GM23338 (cell line): ENCODE measurements around the gene DEPDC5. TPM values are rescaled to one million over a fixed set of nuclear protein-coding genes. Genes with fewer than 3 reads are reported as not detected.

Experiments used
- ATAC-seq: fragments of 200-7000 bp; cut with Tn5 transposase; 3 replicates; pipeline ENCODE4 v1.9.1; 2020
- DNase-seq: peaks from one replicate; pipeline ENCODE4 v3.0.0-alpha.2; 2015; ENCODE audit warnings: low spot score
- H2AFZ ChIP-seq: fragments of 200-600 bp; sonication (generic); 2 replicates; pipeline ENCODE4 v1.8.0; 2016; ENCODE audit warnings: antibody characterized with exemption, mild to moderate bottlenecking, moderate library complexity
- H3F3A ChIP-seq: fragments of 200-600 bp; sonication (generic); replicated peaks from 2 replicates; pipeline ENCODE4 v1.8.0; 2017; ENCODE audit warnings: antibody characterized with exemption, mixed run types, low read depth
- H3K27ac ChIP-seq: fragments of 200-600 bp; sonication (generic); 2 replicates; pipeline ENCODE4 v1.6.1; 2016; ENCODE audit warnings: low read depth
- H3K27me3 ChIP-seq: fragments of 200-600 bp; sonication (generic); 2 replicates; pipeline ENCODE4 v1.8.0; 2016; ENCODE audit warnings: mild to moderate bottlenecking, mixed run types, moderate library complexity; ENCODE audit not compliant: insufficient read depth
- H3K36me3 ChIP-seq: fragments of 200-600 bp; sonication (generic); 2 replicates; pipeline ENCODE4 v1.8.0; 2016; ENCODE audit warnings: mild to moderate bottlenecking; ENCODE audit not compliant: insufficient read depth
- H3K4me1 ChIP-seq: fragments of 200-600 bp; sonication (generic); 2 replicates; pipeline ENCODE4 v1.8.0; 2016; ENCODE audit warnings: mild to moderate bottlenecking, moderate library complexity; ENCODE audit not compliant: insufficient read depth
- H3K4me2 ChIP-seq: fragments of 200-600 bp; sonication (generic); 2 replicates; pipeline ENCODE4 v1.7.1; 2017; ENCODE audit warnings: mixed run types
- H3K4me3 ChIP-seq: fragments of 200-600 bp; sonication (generic); 2 replicates; pipeline ENCODE4 v1.6.1; 2016; ENCODE audit warnings: mixed run types
- H3K79me2 ChIP-seq: fragments of 200-600 bp; sonication (generic); replicated peaks from 2 replicates; pipeline ENCODE4 v1.8.0; 2017; ENCODE audit warnings: mild to moderate bottlenecking; ENCODE audit not compliant: insufficient read depth
- H3K9me2 ChIP-seq: fragments of 200-600 bp; sonication (generic); 2 replicates; pipeline ENCODE4 v1.8.0; 2017; ENCODE audit not compliant: insufficient read depth
- H4K20me1 ChIP-seq: fragments of 200-600 bp; sonication (generic); replicated peaks from 2 replicates; pipeline ENCODE4 v1.8.0; 2017; ENCODE audit warnings: mild to moderate bottlenecking; ENCODE audit not compliant: insufficient read depth
- H3K27ac Mint-ChIP-seq: 2 replicates; pipeline ENCODE4 v1.8.0; 2020; ENCODE audit warnings: inconsistent platforms, mild to moderate bottlenecking, moderate library complexity, mixed read lengths
- H3K27me3 Mint-ChIP-seq: 3 replicates; pipeline ENCODE4 v1.8.0; 2022; ENCODE audit warnings: low read depth, mild to moderate bottlenecking, moderate library complexity, mixed read lengths, inconsistent platforms; ENCODE audit not compliant: insufficient read depth, poor library complexity
- H3K36me3 Mint-ChIP-seq: 3 replicates; pipeline ENCODE4 v1.8.0; 2021; ENCODE audit warnings: low read depth, mild to moderate bottlenecking, inconsistent platforms, moderate library complexity, mixed read lengths
- H3K4me1 Mint-ChIP-seq: 3 replicates; pipeline ENCODE4 v1.8.0; 2020; ENCODE audit warnings: mild to moderate bottlenecking, inconsistent platforms, mixed read lengths
- H3K4me3 Mint-ChIP-seq: 3 replicates; pipeline ENCODE4 v1.8.0; 2021; ENCODE audit warnings: moderate library complexity, mild to moderate bottlenecking, inconsistent platforms, mixed read lengths
- H3K9me3 Mint-ChIP-seq: 3 replicates; pipeline ENCODE4 v1.8.0; 2020; ENCODE audit warnings: moderate library complexity, mild to moderate bottlenecking, inconsistent platforms, mixed read lengths
- CREB1 ChIP-seq: fragments of 250-450 bp; sonication (Bioruptor Pico); IDR thresholded peaks from 2 replicates; pipeline ENCODE4 v1.5.0; 2020; ENCODE audit warnings: low read depth, mild to moderate bottlenecking, moderate library complexity
- CTCF ChIP-seq, 2 experiments: fragments of 200-600 bp in 1 of 2; sonication (generic) in 1 of 2; conservative IDR thresholded peaks; 2 replicates each; pipeline versions ENCODE4 v1.5.1 to v1.6.1; 2016 to 2017; ENCODE audit warnings: antibody characterized with exemption in 2 of 2, low read depth in 2 of 2, mild to moderate bottlenecking in 2 of 2, moderate library complexity in 1 of 2
- EZH2 ChIP-seq: fragments of 200-600 bp; sonication (generic); IDR thresholded peaks from one replicate; pipeline ENCODE4 v1.8.0; 2017; ENCODE audit warnings: antibody characterized with exemption, mild to moderate bottlenecking, low read depth; ENCODE audit not compliant: unreplicated experiment
- EZH2phosphoT487 ChIP-seq: fragments of 200-600 bp; sonication (generic); IDR thresholded peaks from one replicate; pipeline ENCODE4 v1.8.1; 2018; ENCODE audit warnings: antibody characterized with exemption; ENCODE audit not compliant: unreplicated experiment
- JUNB ChIP-seq: IDR thresholded peaks from one replicate; pipeline ENCODE4 v1.6.1; 2016; ENCODE audit warnings: antibody characterized with exemption; ENCODE audit not compliant: unreplicated experiment
- NANOG ChIP-seq: IDR thresholded peaks from 2 replicates; pipeline ENCODE4 v1.6.1; 2016; ENCODE audit warnings: antibody characterized with exemption, borderline replicate concordance
- POLR2AphosphoS5 ChIP-seq: IDR thresholded peaks from 2 replicates; pipeline ENCODE4 v1.6.1; 2016; ENCODE audit warnings: antibody characterized with exemption, low read depth
- REST ChIP-seq: IDR thresholded peaks from one replicate; pipeline ENCODE4 v1.6.1; 2018; ENCODE audit warnings: antibody characterized with exemption; ENCODE audit not compliant: unreplicated experiment
- STAT1 ChIP-seq: IDR thresholded peaks from one replicate; pipeline ENCODE4 v1.6.1; 2016; ENCODE audit warnings: antibody characterized with exemption; ENCODE audit not compliant: unreplicated experiment
- ZNF114 ChIP-seq: fragments of 250-450 bp; sonication (Bioruptor Pico); IDR thresholded peaks from 2 replicates; pipeline ENCODE4 v1.5.0; 2020; ENCODE audit warnings: mild to moderate bottlenecking, moderate library complexity
- ZNF331 ChIP-seq: fragments of 250-450 bp; sonication (Bioruptor Pico); IDR thresholded peaks from 2 replicates; pipeline ENCODE4 v1.5.0; 2020; ENCODE audit warnings: low read depth, mild to moderate bottlenecking, moderate library complexity
- ZNF462 ChIP-seq: fragments of 250-450 bp; sonication (Bioruptor Pico); IDR thresholded peaks from 2 replicates; pipeline ENCODE4 v1.5.0; 2020; ENCODE audit warnings: mild to moderate bottlenecking, moderate library complexity
- polyA plus RNA-seq: library from polyadenylated mRNA; unstranded; fragments of >200 nt; fragmentation: Nextera tagmentation; extraction: Ambion mirVana; gene quantifications from 2 replicates; pipeline ENCODE4 v1.2.1, GENCODE V29; 2016
- total RNA-seq: library from RNA; depleted of rRNA; stranded (reverse); fragments of >200 nt; shearing (Covaris generic); gene quantifications from 2 replicates; pipeline ENCODE4 v1.2.3, GENCODE V29; 2014
- TF ChIP-seq, protein P1 (sequence below): IDR thresholded peaks from 2 replicates; pipeline ENCODE4 v1.6.1; 2016; ENCODE audit warnings: antibody characterized with exemption

DEPDC5 gene
- total and polyA plus RNA-seq, 2 experiments from 2014 or later: 18.7 to 19.7 TPM

DNA sequence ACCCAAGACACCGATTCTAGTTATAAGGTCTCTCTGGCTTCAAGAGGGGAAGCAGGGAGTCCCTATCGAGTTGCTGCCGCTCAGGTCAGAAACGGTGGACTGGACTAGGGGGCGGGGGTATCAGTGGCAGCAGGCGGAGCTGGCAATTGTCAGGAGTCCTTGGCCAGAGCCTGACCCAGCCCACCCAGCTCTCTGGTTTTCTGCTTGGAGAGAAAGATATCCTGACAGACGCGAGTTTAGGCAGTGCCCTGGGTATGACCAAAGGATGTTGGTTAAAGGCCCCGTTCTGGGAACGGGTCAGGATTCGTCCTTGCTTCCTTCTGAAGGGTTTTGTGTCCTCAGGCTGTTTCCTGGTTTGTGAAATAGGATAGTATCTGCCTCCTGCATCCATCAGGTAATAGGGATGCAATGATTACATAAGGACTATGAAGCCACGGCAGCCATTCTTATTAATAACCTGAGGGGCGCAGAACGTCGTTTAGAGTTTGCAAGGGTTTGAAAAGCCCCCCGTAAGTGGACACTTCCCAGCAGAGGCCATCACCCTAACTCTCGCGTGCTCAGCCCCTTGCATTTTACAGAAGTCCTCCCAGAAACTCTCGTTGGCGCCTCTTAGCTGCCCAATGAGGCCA is 700 bp upstream of the DEPDC5 start:
- H3K36me3 ChIP-seq: no peaks in the 10 kb centered on the region
- no peak for TF ChIP-seq STAT1
- TF ChIP-seq ZNF114 (CRISPR knock-in tag): no peak
- TF ChIP-seq, protein P1, sequence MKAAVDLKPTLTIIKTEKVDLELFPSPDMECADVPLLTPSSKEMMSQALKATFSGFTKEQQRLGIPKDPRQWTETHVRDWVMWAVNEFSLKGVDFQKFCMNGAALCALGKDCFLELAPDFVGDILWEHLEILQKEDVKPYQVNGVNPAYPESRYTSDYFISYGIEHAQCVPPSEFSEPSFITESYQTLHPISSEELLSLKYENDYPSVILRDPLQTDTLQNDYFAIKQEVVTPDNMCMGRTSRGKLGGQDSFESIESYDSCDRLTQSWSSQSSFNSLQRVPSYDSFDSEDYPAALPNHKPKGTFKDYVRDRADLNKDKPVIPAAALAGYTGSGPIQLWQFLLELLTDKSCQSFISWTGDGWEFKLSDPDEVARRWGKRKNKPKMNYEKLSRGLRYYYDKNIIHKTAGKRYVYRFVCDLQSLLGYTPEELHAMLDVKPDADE: no peak
- no peak for TF ChIP-seq CREB1
- TF ChIP-seq ZNF462: no peak
- no peak for TF ChIP-seq JUNB
- TF ChIP-seq POLR2AphosphoS5: no peak
- no peak for TF ChIP-seq ZNF331
- no peak for TF ChIP-seq EZH2phosphoT487
- no peak for TF ChIP-seq EZH2
- TF ChIP-seq CTCF (conservative IDR thresholded peaks at IDR 0.05; ENCODE audit: low read depth in 2 of 2): no peak
- TF ChIP-seq REST: no peak
- no peak for TF ChIP-seq NANOG
- peak overlapping the region; percentile 86 for H3K4me2 ChIP-seq
- peak; percentile 88 for DNase-seq
- ATAC-seq: peak; percentile 57
- peaks cover 30% of the 10 kb centered on the region for H3K4me1 ChIP-seq
- Mint-ChIP-seq H3K27ac (peak overlapping the region; percentile 100), H3K27me3 (peaks cover 5% of the 10 kb centered on the region), H3K4me3 (peak overlapping the region; percentile 93), H3K36me3 (no peaks in the 10 kb centered on the region; the same call in 2 of the 3 replicates), H3K9me3 (no peaks in the 10 kb centered on the region), H3K4me1 (peaks cover 35% of the 10 kb centered on the region)
- H3F3A ChIP-seq: peaks cover 24% of the 10 kb centered on the region
- H2AFZ ChIP-seq: peak overlapping the region; percentile 23; the same call in 1 of the 2 replicates
- H3K79me2 ChIP-seq: peaks cover 35% of the 10 kb centered on the region
- H3K9me2 ChIP-seq: no peaks in the 10 kb centered on the region
- no peaks in the 10 kb centered on the region for H4K20me1 ChIP-seq
- no peaks in the 10 kb centered on the region for H3K27me3 ChIP-seq
- H3K27ac ChIP-seq: peak overlapping the region; percentile 98
- peak overlapping the region; percentile 58 for H3K4me3 ChIP-seq
